HepG2 (cell line): ENCODE results near the gene DNMT1. TPM values are rescaled to one million over a fixed set of nuclear protein-coding genes. Genes with fewer than 3 reads are reported as not detected.

ENCODE experiments used
- CHD4 ChIP-seq: fragments of 200-600 bp; sonication (generic); IDR thresholded peaks from 2 replicates; pipeline ENCODE4 v1.7.0; 2017; ENCODE audit warnings: mild to moderate bottlenecking, low read length, borderline replicate concordance
- ELF3 ChIP-seq: IDR thresholded peaks from 2 replicates; pipeline ENCODE4 v1.6.1; 2016; ENCODE audit warnings: missing genetic modification reagents, missing compliant biosample characterization
- MIER2 ChIP-seq: IDR thresholded peaks from 2 replicates; pipeline ENCODE4 v1.6.1; 2016; ENCODE audit warnings: missing biosample characterization, missing genetic modification reagents
- SIN3A ChIP-seq: IDR thresholded peaks from 2 replicates; pipeline ENCODE4 v1.6.1; 2011; ENCODE audit warnings: low read depth, mild to moderate bottlenecking, control low read depth, low read length, borderline replicate concordance
- STAG1 ChIP-seq: sonication (generic); formaldehyde crosslinking; IDR thresholded peaks from 2 replicates; pipeline ENCODE4 v1.4.0; 2020; ENCODE audit warnings: missing genetic modification reagents
- ZNF124 ChIP-seq: sonication (generic); formaldehyde crosslinking; IDR thresholded peaks from 2 replicates; pipeline ENCODE4 v1.4.0; 2020; ENCODE audit warnings: missing genetic modification reagents
- ZNF484 ChIP-seq: sonication (generic); formaldehyde crosslinking; IDR thresholded peaks from 2 replicates; pipeline ENCODE4 v1.5.1; 2020; ENCODE audit warnings: mild to moderate bottlenecking, low read depth, missing genetic modification reagents, borderline replicate concordance
- polyA plus RNA-seq, 8 experiments: library from polyadenylated mRNA; depleted of rRNA in 3 of 8; stranded (reverse) in 7 of 8; unstranded in 1 of 8; fragments of >200 nt; fragmentation: Illumina TruSeq in 4 of 8; extraction: Trizol in 4 of 8; gene quantifications; 2 replicates each; pipeline versions ENCODE4 v1.2.1 to v1.2.3, GENCODE V29; 2011 to 2016; ENCODE audit warnings: low read depth in 4 of 8, missing spikeins in 1 of 8, mixed read lengths in 1 of 8; ENCODE audit not compliant: insufficient read depth in 1 of 8
- total RNA-seq, 5 experiments: library from RNA; depleted of rRNA; stranded (reverse); fragments of >200 nt; fragmentation: Illumina TruSeq; extraction: Trizol; gene quantifications; 2 replicates each; pipeline ENCODE4 v1.2.3, GENCODE V29; 2016; ENCODE audit warnings: low read depth in 1 of 5
- TF ChIP-seq, protein P1 (sequence below): sonication (generic); formaldehyde crosslinking; IDR thresholded peaks from 2 replicates; pipeline ENCODE4 v1.8.0; 2022; ENCODE audit warnings: mild to moderate bottlenecking, missing genetic modification reagents, borderline replicate concordance
- TF ChIP-seq, protein P2 (sequence below): sonication (generic); formaldehyde crosslinking; IDR thresholded peaks from 2 replicates; pipeline ENCODE4 v1.4.0; 2020; ENCODE audit warnings: missing genetic modification reagents
- TF ChIP-seq, protein P3 (sequence below): sonication (generic); formaldehyde crosslinking; IDR thresholded peaks from 2 replicates; pipeline ENCODE4 v1.4.0; 2020; ENCODE audit warnings: missing genetic modification reagents
- TF ChIP-seq, protein P4 (sequence below): sonication (generic); formaldehyde crosslinking; IDR thresholded peaks from 2 replicates; pipeline ENCODE4 v1.4.0; 2020; ENCODE audit warnings: mild to moderate bottlenecking, missing genetic modification reagents
- TF ChIP-seq, protein P5 (sequence below): sonication (generic); formaldehyde crosslinking; IDR thresholded peaks from 2 replicates; pipeline ENCODE4 v1.8.1; 2023; ENCODE audit warnings: mild to moderate bottlenecking, missing genetic modification reagents
- TF ChIP-seq, protein P6 (sequence below): sonication (generic); formaldehyde crosslinking; conservative IDR thresholded peaks from 2 replicates; pipeline ENCODE4 v1.4.0; 2020; ENCODE audit warnings: mild to moderate bottlenecking, missing genetic modification reagents, moderate library complexity
- TF ChIP-seq, protein P7 (sequence below): sonication (generic); formaldehyde crosslinking; IDR thresholded peaks from 2 replicates; pipeline ENCODE4 v1.4.0; 2020; ENCODE audit warnings: missing genetic modification reagents, borderline replicate concordance
- TF ChIP-seq, protein P8 (sequence below): sonication (generic); formaldehyde crosslinking; IDR thresholded peaks from 2 replicates; pipeline ENCODE4 v1.8.0; 2022; ENCODE audit warnings: mild to moderate bottlenecking, missing genetic modification reagents; ENCODE audit not compliant: insufficient replicate concordance

Gene DNMT1
- total and polyA plus RNA-seq, 2 of the 13 experiments (the other 11 are each of a cell fraction or from before 2014, with no cell fraction given), result 31.2 to 91.1 TPM

DNA sequence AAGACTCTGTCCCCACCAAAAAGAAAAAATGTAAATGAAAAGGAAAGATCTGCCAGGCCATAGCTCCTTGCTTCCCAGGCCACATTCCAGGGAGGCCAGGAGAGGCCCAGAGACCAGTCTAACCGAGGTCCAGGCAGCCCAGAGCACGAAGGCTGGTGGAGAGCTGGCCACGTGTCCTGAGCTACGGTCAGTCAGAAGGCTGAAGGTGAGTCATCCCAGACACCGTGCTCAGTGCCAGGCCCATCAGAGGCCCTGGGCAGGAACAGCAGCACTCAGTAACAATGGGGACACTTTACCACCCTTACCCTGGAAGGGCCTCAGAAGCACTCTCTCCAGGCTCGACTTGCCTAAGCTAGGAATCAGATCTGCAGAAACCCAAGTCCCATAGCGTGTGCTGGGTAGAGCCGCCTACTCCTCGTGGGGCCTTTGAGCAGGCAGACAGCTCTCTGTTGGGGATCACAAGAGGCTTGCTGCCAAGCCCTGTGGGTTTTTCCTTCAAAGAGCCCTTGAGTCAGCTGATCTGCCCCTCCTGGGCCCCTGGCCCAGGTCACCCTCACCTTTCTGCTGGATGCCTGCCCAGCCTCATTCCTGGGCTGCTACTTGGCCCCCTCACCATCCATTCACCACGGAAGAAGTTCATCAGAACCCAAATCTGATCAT, 11.6 kb upstream of the DNMT1 start (continued):
- TF ChIP-seq, protein P1, sequence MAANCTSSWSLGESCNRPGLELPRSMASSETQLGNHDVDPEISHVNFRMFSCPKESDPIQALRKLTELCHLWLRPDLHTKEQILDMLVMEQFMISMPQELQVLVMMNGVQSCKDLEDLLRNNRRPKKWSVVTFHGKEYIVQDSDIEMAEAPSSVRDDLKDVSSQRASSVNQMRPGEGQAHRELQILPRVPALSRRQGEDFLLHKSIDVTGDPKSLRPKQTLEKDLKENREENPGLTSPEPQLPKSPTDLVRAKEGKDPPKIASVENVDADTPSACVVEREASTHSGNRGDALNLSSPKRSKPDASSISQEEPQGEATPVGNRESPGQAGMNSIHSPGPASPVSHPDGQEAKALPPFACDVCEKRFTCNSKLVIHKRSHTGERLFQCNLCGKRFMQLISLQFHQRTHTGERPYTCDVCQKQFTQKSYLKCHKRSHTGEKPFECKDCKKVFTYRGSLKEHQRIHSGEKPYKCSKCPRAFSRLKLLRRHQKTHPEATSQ (CRISPR knock-in tag), result no peak
- TF ChIP-seq, protein P2, sequence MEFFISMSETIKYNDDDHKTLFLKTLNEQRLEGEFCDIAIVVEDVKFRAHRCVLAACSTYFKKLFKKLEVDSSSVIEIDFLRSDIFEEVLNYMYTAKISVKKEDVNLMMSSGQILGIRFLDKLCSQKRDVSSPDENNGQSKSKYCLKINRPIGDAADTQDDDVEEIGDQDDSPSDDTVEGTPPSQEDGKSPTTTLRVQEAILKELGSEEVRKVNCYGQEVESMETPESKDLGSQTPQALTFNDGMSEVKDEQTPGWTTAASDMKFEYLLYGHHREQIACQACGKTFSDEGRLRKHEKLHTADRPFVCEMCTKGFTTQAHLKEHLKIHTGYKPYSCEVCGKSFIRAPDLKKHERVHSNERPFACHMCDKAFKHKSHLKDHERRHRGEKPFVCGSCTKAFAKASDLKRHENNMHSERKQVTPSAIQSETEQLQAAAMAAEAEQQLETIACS (CRISPR knock-in tag), result no peak
- no peak for TF ChIP-seq SIN3A
- no peak for TF ChIP-seq ZNF484 (CRISPR knock-in tag)
- peak; percentile 52; the same call in 1 of the 2 replicates for TF ChIP-seq ELF3 (CRISPR knock-in tag)
- TF ChIP-seq, protein P3, sequence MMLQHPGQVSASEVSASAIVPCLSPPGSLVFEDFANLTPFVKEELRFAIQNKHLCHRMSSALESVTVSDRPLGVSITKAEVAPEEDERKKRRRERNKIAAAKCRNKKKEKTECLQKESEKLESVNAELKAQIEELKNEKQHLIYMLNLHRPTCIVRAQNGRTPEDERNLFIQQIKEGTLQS, result peak; percentile 85
- no peak for TF ChIP-seq MIER2 (CRISPR knock-in tag)
- TF ChIP-seq, protein P4, sequence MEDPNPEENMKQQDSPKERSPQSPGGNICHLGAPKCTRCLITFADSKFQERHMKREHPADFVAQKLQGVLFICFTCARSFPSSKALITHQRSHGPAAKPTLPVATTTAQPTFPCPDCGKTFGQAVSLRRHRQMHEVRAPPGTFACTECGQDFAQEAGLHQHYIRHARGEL (CRISPR knock-in tag), result no peak
- no peak for TF ChIP-seq ZNF124
- TF ChIP-seq STAG1 (CRISPR knock-in tag), result no peak
- TF ChIP-seq, protein P5, sequence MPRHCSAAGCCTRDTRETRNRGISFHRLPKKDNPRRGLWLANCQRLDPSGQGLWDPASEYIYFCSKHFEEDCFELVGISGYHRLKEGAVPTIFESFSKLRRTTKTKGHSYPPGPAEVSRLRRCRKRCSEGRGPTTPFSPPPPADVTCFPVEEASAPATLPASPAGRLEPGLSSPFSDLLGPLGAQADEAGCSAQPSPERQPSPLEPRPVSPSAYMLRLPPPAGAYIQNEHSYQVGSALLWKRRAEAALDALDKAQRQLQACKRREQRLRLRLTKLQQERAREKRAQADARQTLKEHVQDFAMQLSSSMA (CRISPR knock-in tag), result no peak
- no peak for TF ChIP-seq CHD4
- TF ChIP-seq, protein P6, sequence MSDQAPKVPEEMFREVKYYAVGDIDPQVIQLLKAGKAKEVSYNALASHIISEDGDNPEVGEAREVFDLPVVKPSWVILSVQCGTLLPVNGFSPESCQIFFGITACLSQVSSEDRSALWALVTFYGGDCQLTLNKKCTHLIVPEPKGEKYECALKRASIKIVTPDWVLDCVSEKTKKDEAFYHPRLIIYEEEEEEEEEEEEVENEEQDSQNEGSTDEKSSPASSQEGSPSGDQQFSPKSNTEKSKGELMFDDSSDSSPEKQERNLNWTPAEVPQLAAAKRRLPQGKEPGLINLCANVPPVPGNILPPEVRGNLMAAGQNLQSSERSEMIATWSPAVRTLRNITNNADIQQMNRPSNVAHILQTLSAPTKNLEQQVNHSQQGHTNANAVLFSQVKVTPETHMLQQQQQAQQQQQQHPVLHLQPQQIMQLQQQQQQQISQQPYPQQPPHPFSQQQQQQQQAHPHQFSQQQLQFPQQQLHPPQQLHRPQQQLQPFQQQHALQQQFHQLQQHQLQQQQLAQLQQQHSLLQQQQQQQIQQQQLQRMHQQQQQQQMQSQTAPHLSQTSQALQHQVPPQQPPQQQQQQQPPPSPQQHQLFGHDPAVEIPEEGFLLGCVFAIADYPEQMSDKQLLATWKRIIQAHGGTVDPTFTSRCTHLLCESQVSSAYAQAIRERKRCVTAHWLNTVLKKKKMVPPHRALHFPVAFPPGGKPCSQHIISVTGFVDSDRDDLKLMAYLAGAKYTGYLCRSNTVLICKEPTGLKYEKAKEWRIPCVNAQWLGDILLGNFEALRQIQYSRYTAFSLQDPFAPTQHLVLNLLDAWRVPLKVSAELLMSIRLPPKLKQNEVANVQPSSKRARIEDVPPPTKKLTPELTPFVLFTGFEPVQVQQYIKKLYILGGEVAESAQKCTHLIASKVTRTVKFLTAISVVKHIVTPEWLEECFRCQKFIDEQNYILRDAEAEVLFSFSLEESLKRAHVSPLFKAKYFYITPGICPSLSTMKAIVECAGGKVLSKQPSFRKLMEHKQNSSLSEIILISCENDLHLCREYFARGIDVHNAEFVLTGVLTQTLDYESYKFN (CRISPR knock-in tag), result peak; percentile 39; the same call in 1 of the 2 replicates
- TF ChIP-seq, protein P7, sequence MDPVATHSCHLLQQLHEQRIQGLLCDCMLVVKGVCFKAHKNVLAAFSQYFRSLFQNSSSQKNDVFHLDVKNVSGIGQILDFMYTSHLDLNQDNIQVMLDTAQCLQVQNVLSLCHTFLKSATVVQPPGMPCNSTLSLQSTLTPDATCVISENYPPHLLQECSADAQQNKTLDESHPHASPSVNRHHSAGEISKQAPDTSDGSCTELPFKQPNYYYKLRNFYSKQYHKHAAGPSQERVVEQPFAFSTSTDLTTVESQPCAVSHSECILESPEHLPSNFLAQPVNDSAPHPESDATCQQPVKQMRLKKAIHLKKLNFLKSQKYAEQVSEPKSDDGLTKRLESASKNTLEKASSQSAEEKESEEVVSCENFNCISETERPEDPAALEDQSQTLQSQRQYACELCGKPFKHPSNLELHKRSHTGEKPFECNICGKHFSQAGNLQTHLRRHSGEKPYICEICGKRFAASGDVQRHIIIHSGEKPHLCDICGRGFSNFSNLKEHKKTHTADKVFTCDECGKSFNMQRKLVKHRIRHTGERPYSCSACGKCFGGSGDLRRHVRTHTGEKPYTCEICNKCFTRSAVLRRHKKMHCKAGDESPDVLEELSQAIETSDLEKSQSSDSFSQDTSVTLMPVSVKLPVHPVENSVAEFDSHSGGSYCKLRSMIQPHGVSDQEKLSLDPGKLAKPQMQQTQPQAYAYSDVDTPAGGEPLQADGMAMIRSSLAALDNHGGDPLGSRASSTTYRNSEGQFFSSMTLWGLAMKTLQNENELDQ (CRISPR knock-in tag), result no peak
- TF ChIP-seq, protein P8, sequence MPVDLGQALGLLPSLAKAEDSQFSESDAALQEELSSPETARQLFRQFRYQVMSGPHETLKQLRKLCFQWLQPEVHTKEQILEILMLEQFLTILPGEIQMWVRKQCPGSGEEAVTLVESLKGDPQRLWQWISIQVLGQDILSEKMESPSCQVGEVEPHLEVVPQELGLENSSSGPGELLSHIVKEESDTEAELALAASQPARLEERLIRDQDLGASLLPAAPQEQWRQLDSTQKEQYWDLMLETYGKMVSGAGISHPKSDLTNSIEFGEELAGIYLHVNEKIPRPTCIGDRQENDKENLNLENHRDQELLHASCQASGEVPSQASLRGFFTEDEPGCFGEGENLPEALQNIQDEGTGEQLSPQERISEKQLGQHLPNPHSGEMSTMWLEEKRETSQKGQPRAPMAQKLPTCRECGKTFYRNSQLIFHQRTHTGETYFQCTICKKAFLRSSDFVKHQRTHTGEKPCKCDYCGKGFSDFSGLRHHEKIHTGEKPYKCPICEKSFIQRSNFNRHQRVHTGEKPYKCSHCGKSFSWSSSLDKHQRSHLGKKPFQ (CRISPR knock-in tag), result no peak
